ENCODE results near the gene LHX8.

DNA sequence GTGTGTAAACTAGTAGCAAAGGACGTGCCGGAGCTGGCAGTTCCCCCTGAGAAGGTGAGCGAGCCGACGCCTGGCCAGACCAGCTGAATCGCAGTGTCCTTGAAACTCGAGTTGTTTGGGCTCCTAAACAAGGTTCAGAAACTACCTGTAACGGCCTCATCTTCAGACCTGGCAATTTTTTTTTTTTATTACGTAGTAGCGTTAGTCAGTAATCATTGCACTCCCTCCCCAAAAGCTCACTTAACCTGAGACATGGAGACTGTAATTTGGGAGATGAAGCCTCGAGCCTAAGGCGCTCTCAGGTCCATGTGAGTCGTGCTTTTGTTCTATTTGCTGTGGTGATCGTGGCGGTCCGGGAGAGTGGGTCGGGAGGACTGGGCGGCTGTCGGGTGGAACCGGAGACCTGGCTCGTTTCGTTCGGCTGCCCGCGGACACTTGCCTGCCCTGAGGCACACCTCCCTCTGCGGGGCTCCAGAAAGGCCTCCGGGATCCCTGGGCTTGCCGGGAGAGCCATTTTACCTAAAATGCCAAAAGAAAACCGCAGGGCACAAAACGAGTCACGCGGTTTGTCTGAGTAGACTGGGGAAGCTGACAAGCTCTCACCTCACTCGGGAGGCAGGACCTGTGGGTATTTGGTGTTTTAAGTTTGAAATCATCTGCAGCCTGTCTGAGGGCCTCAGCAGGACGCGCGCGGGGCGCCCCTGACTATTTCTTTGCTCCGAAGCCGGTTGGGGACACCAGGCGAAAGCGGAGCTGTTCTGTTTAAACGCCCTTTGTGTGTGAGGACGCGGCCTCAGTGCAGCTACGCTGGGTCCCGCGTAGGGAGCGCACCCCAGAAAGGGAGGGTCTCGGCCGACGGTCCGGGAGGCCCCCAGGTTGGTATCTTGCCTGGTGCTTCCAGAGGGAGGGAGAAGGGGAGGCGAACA is 722 bp downstream of the LHX8 start:
- TF ChIP-seq POLR2G (IDR thresholded peaks at IDR 0.05; ENCODE audit: low read depth, low read length): no peak
- TF ChIP-seq, protein P1, sequence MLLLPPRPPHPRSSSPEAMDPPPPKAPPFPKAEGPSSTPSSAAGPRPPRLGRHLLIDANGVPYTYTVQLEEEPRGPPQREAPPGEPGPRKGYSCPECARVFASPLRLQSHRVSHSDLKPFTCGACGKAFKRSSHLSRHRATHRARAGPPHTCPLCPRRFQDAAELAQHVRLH (CRISPR knock-in tag; IDR thresholded peaks at IDR 0.05; ENCODE audit: borderline replicate concordance, low read depth): no peak
- TF ChIP-seq SALL2 (CRISPR knock-in tag; IDR thresholded peaks at IDR 0.05): no peak
- no peak for TF ChIP-seq GABPB1 (CRISPR knock-in tag; IDR thresholded peaks at IDR 0.05)

Data from HepG2 (cell line).